Neural progenitor cell (in vitro differentiated cells): ENCODE measurements around the gene PPIC. TPM values are rescaled to one million over a fixed set of nuclear protein-coding genes. Genes with fewer than 3 reads are reported as not detected.

Experiments
- DNase-seq: peaks from one replicate; pipeline ENCODE4 v3.0.0-alpha.2; 2016; ENCODE audit warnings: low spot score
- H2AFZ ChIP-seq: fragments of 200-600 bp; sonication (generic); replicated peaks from 2 replicates; pipeline ENCODE4 v1.6.1; 2016; ENCODE audit warnings: antibody characterized with exemption
- H3F3A ChIP-seq: fragments of 200-600 bp; sonication (generic); 2 replicates; pipeline ENCODE4 v1.6.1; 2016; ENCODE audit warnings: antibody characterized with exemption, low read depth
- H3K27ac ChIP-seq: fragments of 200-600 bp; sonication (generic); 2 replicates; pipeline ENCODE4 v1.5.1; 2016; ENCODE audit warnings: mild to moderate bottlenecking
- H3K27me3 ChIP-seq: fragments of 200-600 bp; sonication (generic); 2 replicates; pipeline ENCODE4 v1.6.1; 2016; ENCODE audit warnings: mild to moderate bottlenecking, moderate library complexity
- H3K36me3 ChIP-seq: fragments of 200-600 bp; sonication (generic); 2 replicates; pipeline ENCODE4 v1.5.1; 2016
- H3K4me1 ChIP-seq: fragments of 200-600 bp; sonication (generic); 2 replicates; pipeline ENCODE4 v1.6.1; 2016; ENCODE audit warnings: mixed run types
- H3K4me2 ChIP-seq: fragments of 200-600 bp; sonication (generic); 2 replicates; pipeline ENCODE4 v1.6.1; 2016
- H3K4me3 ChIP-seq: fragments of 200-600 bp; sonication (generic); 2 replicates; pipeline ENCODE4 v1.5.1; 2016
- H3K79me2 ChIP-seq: fragments of 200-600 bp; sonication (generic); 2 replicates; pipeline ENCODE4 v1.6.1; 2016; ENCODE audit warnings: low read depth
- H3K9ac ChIP-seq: fragments of 200-600 bp; sonication (generic); 2 replicates; pipeline ENCODE4 v1.6.1; 2016
- H3K9me3 ChIP-seq: fragments of 200-600 bp; sonication (generic); 2 replicates; pipeline ENCODE4 v1.5.1; 2016; ENCODE audit warnings: low read depth
- H4K20me1 ChIP-seq: fragments of 200-600 bp; sonication (generic); 2 replicates; pipeline ENCODE4 v1.6.1; 2016; ENCODE audit warnings: low read depth
- H3K27ac Mint-ChIP-seq: 3 replicates; pipeline ENCODE4 v1.8.0; 2021; ENCODE audit warnings: mixed read lengths
- H3K27me3 Mint-ChIP-seq: 2 replicates; pipeline ENCODE4 v1.8.0; 2022; ENCODE audit warnings: low read depth, mild to moderate bottlenecking, inconsistent platforms, moderate library complexity, mixed read lengths; ENCODE audit not compliant: insufficient read depth
- H3K36me3 Mint-ChIP-seq: 3 replicates; pipeline ENCODE4 v1.8.0; 2021; ENCODE audit warnings: mixed read lengths
- H3K4me1 Mint-ChIP-seq: 3 replicates; pipeline ENCODE4 v1.8.0; 2021; ENCODE audit warnings: mixed read lengths
- H3K4me3 Mint-ChIP-seq: 3 replicates; pipeline ENCODE4 v1.8.0; 2021; ENCODE audit warnings: mild to moderate bottlenecking, moderate library complexity, mixed read lengths
- H3K9me3 Mint-ChIP-seq: 3 replicates; pipeline ENCODE4 v1.8.0; 2020; ENCODE audit warnings: mixed read lengths
- EZH2 ChIP-seq: fragments of 200-600 bp; sonication (generic); IDR thresholded peaks from 2 replicates; pipeline ENCODE4 v1.6.1; 2017; ENCODE audit warnings: antibody characterized with exemption, mild to moderate bottlenecking, moderate library complexity
- EZH2phosphoT487 ChIP-seq: fragments of 200-600 bp; sonication (generic); IDR thresholded peaks from 2 replicates; pipeline ENCODE4 v1.6.1; 2017; ENCODE audit warnings: antibody characterized with exemption
- total RNA-seq: library from RNA; depleted of rRNA; stranded (reverse); fragments of >200 nt; gene quantifications from 2 replicates; pipeline ENCODE4 v1.2.3, GENCODE V29; 2015; ENCODE audit warnings: low replicate concordance
- TF ChIP-seq, protein P1 (sequence below): fragments of 200-600 bp; sonication (generic); IDR thresholded peaks from 2 replicates; pipeline ENCODE4 v1.5.1; 2017; ENCODE audit warnings: antibody characterized with exemption, mild to moderate bottlenecking

PPIC gene
- total RNA-seq, 1 donor from 2014 or later = not detected

DNA sequence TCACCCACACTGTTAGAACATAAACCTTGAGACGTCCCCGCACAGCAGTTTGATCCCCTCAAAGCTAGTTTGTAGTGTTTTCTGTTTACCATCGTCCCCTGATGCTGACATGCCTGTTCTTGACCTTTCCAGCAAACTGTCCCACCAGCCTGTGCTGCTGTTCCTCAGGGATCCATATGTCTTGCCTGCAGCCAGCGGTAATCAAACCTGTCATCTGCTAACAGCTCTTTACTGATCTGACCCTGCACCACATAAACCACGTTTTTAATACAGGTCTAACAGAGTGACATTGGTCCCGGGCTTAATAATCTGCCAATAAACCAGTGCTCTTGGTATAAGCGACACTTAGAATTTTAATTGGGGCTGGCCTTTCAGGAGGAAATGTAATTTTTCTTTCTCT, 34.7 kb downstream of the PPIC start:
- Mint-ChIP-seq H3K4me1 (peaks cover 2% of the 10 kb centered on the region), H3K27me3 (peaks cover 2% of the 10 kb centered on the region)
- no peak for DNase-seq

DNA sequence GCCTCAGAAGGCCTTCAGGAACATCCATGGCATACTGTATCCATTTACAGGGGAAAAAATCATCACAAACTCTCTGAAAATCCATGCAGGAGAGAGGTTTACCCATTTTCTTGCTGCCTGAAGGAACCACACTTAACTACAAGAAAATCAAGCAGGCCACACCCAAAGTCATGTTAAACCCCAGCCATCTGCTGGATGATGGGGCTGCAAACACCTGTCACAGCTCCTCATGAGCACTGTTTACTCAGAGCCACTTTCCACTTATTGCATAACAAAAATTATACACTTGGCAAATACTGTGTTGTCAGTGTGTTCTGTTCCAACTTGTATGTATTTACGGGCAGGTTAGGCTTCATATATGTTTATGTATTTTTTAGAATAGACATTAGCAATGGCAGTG, 35.8 kb downstream of the PPIC start:
- peaks cover 2% of the 10 kb centered on the region for H3K27me3 Mint-ChIP-seq
- no peaks in the 10 kb centered on the region for H4K20me1 ChIP-seq
- H3K4me3 Mint-ChIP-seq = no peak overlapping the region
- H3K36me3 Mint-ChIP-seq = peaks cover 2% of the 10 kb centered on the region
- H3K79me2 ChIP-seq = no peaks in the 10 kb centered on the region
- no peak for TF ChIP-seq EZH2phosphoT487
- TF ChIP-seq, protein P1, sequence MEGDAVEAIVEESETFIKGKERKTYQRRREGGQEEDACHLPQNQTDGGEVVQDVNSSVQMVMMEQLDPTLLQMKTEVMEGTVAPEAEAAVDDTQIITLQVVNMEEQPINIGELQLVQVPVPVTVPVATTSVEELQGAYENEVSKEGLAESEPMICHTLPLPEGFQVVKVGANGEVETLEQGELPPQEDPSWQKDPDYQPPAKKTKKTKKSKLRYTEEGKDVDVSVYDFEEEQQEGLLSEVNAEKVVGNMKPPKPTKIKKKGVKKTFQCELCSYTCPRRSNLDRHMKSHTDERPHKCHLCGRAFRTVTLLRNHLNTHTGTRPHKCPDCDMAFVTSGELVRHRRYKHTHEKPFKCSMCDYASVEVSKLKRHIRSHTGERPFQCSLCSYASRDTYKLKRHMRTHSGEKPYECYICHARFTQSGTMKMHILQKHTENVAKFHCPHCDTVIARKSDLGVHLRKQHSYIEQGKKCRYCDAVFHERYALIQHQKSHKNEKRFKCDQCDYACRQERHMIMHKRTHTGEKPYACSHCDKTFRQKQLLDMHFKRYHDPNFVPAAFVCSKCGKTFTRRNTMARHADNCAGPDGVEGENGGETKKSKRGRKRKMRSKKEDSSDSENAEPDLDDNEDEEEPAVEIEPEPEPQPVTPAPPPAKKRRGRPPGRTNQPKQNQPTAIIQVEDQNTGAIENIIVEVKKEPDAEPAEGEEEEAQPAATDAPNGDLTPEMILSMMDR = no peak
- TF ChIP-seq EZH2 = no peak
- H3K36me3 ChIP-seq = no peaks in the 10 kb centered on the region
- H3K9ac ChIP-seq = no peak overlapping the region
- H3K27ac Mint-ChIP-seq = no peak overlapping the region
- no peaks in the 10 kb centered on the region for H3K27me3 ChIP-seq
- no peak overlapping the region for H3K27ac ChIP-seq
- no peak for DNase-seq
- peaks cover 9% of the 10 kb centered on the region for H3K4me1 ChIP-seq
- no peak overlapping the region for H3K4me3 ChIP-seq
- no peak overlapping the region for H2AFZ ChIP-seq
- no peaks in the 10 kb centered on the region for H3K9me3 Mint-ChIP-seq
- peaks cover 2% of the 10 kb centered on the region for H3K4me1 Mint-ChIP-seq
- no peaks in the 10 kb centered on the region for H3F3A ChIP-seq
- no peak overlapping the region for H3K4me2 ChIP-seq
- H3K9me3 ChIP-seq = no peaks in the 10 kb centered on the region

More for the DNA sequence above, 34.7 kb downstream of the PPIC start:
- no peak overlapping the region for H3K27ac Mint-ChIP-seq
- Histone ChIP-seq H3F3A (no peaks in the 10 kb centered on the region), H2AFZ (no peak overlapping the region), H3K4me2 (no peak overlapping the region), H3K9me3 (no peaks in the 10 kb centered on the region), H3K27me3 (no peaks in the 10 kb centered on the region), H4K20me1 (no peaks in the 10 kb centered on the region), H3K9ac (no peak overlapping the region), H3K27ac (no peak overlapping the region), H3K79me2 (no peaks in the 10 kb centered on the region), H3K36me3 (no peaks in the 10 kb centered on the region), H3K4me1 (peaks cover 9% of the 10 kb centered on the region), H3K4me3 (no peak overlapping the region)
- H3K9me3 Mint-ChIP-seq = no peaks in the 10 kb centered on the region
- TF ChIP-seq EZH2phosphoT487 = no peak
- TF ChIP-seq EZH2 = no peak
- TF ChIP-seq, protein P1 = no peak
- H3K36me3 Mint-ChIP-seq = peaks cover 2% of the 10 kb centered on the region
- H3K4me3 Mint-ChIP-seq = no peak overlapping the region

DNA sequence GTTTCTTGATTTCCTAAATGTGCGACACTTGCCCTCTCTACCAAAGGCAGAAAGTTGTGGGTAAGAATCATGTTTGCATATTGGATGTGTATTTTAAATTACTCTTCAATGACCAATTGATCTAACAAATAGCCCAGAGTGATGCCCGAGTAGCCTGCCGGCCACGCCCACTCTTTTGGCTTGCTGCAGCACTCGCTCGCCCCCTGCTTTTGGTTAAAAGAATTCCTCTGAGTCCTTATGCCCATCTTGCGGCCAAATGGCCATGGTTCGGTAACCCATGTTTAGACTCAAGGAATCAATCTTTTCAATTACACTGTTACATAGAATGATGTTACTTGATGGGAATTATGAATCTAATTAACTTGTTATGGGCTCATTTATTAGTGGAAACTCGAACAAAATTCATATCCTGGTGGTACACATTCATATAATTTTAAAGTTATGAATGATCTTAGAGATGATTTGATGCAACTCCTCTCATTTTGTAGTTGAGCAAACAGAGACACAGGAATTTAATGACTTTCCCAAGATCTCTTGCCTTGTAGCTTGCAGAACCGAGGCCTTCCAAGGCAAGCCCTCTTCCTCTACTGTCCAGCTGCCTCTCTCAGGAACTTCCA, 36.5 kb downstream of the PPIC start:
- H3K4me3 Mint-ChIP-seq = no peak overlapping the region
- Histone ChIP-seq H4K20me1 (no peaks in the 10 kb centered on the region), H3K79me2 (no peaks in the 10 kb centered on the region), H3K27ac (no peak overlapping the region), H3F3A (no peaks in the 10 kb centered on the region), H3K9me3 (no peaks in the 10 kb centered on the region), H3K36me3 (no peaks in the 10 kb centered on the region), H2AFZ (no peak overlapping the region), H3K4me3 (no peak overlapping the region), H3K27me3 (no peaks in the 10 kb centered on the region), H3K4me1 (peaks cover 9% of the 10 kb centered on the region), H3K9ac (no peak overlapping the region), H3K4me2 (no peak overlapping the region)
- no peaks in the 10 kb centered on the region for H3K9me3 Mint-ChIP-seq
- peak; percentile 85 for DNase-seq
- H3K27ac Mint-ChIP-seq = no peak overlapping the region
- peaks cover 2% of the 10 kb centered on the region for H3K4me1 Mint-ChIP-seq
- peaks cover 2% of the 10 kb centered on the region for H3K27me3 Mint-ChIP-seq
- H3K36me3 Mint-ChIP-seq = peaks cover 2% of the 10 kb centered on the region
- no peak for TF ChIP-seq EZH2
- TF ChIP-seq, protein P1 = peak; percentile 86
